Ishikawa (cell line): Measurements from ENCODE around the gene ARHGEF10L.

ENCODE experiments used
- CEBPB ChIP-seq: IDR thresholded peaks from 2 replicates; pipeline ENCODE4 v1.6.1; 2012
- CREB1 ChIP-seq: IDR thresholded peaks from 2 replicates; pipeline ENCODE4 v1.6.1; 2012; ENCODE audit warnings: low read depth
- EGR1 ChIP-seq: IDR thresholded peaks from 2 replicates; pipeline ENCODE4 v1.6.1; 2012
- EP300 ChIP-seq: IDR thresholded peaks from 2 replicates; pipeline ENCODE4 v1.6.1; 2012; ENCODE audit warnings: borderline replicate concordance
- FOXM1 ChIP-seq: IDR thresholded peaks from 2 replicates; pipeline ENCODE4 v1.6.1; 2012; ENCODE audit warnings: low read depth, borderline replicate concordance
- MAX ChIP-seq: IDR thresholded peaks from 2 replicates; pipeline ENCODE4 v1.6.1; 2012
- NFIC ChIP-seq: IDR thresholded peaks from 2 replicates; pipeline ENCODE4 v1.6.1; 2012
- RAD21 ChIP-seq: IDR thresholded peaks from 2 replicates; pipeline ENCODE4 v1.6.1; 2012; ENCODE audit warnings: low read depth
- TAF1 ChIP-seq: IDR thresholded peaks from 2 replicates; pipeline ENCODE4 v1.6.1; 2012; ENCODE audit warnings: low read depth, mild to moderate bottlenecking
- TCF12 ChIP-seq: IDR thresholded peaks from 2 replicates; pipeline ENCODE4 v1.6.1; 2012; ENCODE audit warnings: low read depth
- TEAD4 ChIP-seq: IDR thresholded peaks from 2 replicates; pipeline ENCODE4 v1.6.1; 2012
- USF1 ChIP-seq: IDR thresholded peaks from 2 replicates; pipeline ENCODE4 v1.6.1; 2012
- YY1 ChIP-seq: IDR thresholded peaks from 2 replicates; pipeline ENCODE4 v1.6.1; 2012; ENCODE audit warnings: low read depth
- ZBTB7A ChIP-seq: IDR thresholded peaks from 2 replicates; pipeline ENCODE4 v1.6.1; 2012; ENCODE audit warnings: low read depth
- TF ChIP-seq, protein P1 (sequence below): IDR thresholded peaks from 2 replicates; pipeline ENCODE4 v1.6.1; 2012; ENCODE audit warnings: low read depth, mild to moderate bottlenecking

Gene ARHGEF10L

DNA sequence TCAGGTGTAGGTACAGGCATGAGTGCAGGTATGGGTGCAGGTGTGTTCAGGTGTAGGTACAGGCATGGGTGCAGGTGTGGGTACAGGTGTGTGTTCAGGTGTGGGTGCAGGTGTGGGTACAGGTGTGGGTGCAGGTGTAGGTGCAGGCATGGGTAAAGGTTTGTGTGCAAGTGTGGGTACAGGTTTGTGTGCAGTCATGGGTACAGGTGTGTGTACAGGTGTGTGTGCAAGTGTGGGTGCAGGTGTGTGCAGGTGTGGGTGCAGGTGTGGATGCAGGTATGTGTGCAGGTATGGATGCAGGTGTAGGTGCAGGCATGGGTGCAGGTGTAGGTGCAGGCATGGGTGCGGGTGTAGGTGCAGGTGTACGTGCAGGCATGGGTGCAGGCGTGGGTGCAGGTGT lies 136.2 kb downstream of the ARHGEF10L start:
- TF ChIP-seq CEBPB (no peak), TAF1 (no peak), RAD21 (no peak), TCF12 (no peak), CREB1 (no peak), YY1 (no peak), FOXM1 (no peak), MAX (no peak), EGR1 (no peak), NFIC (no peak), EP300 (no peak), USF1 (no peak), TEAD4 (no peak)
- TF ChIP-seq, protein P1, sequence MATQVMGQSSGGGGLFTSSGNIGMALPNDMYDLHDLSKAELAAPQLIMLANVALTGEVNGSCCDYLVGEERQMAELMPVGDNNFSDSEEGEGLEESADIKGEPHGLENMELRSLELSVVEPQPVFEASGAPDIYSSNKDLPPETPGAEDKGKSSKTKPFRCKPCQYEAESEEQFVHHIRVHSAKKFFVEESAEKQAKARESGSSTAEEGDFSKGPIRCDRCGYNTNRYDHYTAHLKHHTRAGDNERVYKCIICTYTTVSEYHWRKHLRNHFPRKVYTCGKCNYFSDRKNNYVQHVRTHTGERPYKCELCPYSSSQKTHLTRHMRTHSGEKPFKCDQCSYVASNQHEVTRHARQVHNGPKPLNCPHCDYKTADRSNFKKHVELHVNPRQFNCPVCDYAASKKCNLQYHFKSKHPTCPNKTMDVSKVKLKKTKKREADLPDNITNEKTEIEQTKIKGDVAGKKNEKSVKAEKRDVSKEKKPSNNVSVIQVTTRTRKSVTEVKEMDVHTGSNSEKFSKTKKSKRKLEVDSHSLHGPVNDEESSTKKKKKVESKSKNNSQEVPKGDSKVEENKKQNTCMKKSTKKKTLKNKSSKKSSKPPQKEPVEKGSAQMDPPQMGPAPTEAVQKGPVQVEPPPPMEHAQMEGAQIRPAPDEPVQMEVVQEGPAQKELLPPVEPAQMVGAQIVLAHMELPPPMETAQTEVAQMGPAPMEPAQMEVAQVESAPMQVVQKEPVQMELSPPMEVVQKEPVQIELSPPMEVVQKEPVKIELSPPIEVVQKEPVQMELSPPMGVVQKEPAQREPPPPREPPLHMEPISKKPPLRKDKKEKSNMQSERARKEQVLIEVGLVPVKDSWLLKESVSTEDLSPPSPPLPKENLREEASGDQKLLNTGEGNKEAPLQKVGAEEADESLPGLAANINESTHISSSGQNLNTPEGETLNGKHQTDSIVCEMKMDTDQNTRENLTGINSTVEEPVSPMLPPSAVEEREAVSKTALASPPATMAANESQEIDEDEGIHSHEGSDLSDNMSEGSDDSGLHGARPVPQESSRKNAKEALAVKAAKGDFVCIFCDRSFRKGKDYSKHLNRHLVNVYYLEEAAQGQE = no peak

GRCh38 chr1:17676387-17677060 lies 137.0 kb downstream of the ARHGEF10L start:
- TF ChIP-seq TCF12 (no peak), TEAD4 (no peak), ZBTB7A (no peak), MAX (no peak), YY1 (no peak), USF1 (no peak), CREB1 (no peak), NFIC (no peak), FOXM1 (no peak), TAF1 (no peak), CEBPB (no peak), RAD21 (no peak), EP300 (no peak), EGR1 (no peak)
- TF ChIP-seq, protein P1 = no peak

DNA sequence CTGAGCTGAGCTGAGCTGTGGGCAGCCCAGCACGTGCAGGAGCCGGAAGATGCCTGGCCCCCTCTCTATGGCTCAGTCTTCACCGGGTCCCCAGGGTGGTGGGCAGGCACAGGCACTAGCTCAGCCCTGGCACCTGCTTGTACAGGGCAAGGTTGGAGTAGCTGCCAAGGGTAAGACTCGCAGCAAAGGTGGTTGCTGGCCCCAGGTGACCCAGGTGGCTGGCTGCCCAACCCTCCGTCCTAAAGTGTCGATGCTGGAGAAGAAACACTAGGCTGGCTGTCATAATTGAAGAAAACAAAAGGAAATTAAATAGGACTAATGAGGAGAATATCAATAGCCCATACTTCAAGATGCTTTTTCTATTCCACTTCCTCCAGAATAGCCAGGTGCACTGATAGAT lies 138.5 kb downstream of the ARHGEF10L start:
- TF ChIP-seq EGR1 (no peak), TAF1 (no peak), NFIC (no peak), USF1 (no peak), EP300 (no peak), RAD21 (no peak), MAX (no peak), CREB1 (no peak), ZBTB7A (no peak), TCF12 (no peak), FOXM1 (no peak), YY1 (no peak), CEBPB (no peak), TEAD4 (no peak)
- TF ChIP-seq, protein P1 = no peak

DNA sequence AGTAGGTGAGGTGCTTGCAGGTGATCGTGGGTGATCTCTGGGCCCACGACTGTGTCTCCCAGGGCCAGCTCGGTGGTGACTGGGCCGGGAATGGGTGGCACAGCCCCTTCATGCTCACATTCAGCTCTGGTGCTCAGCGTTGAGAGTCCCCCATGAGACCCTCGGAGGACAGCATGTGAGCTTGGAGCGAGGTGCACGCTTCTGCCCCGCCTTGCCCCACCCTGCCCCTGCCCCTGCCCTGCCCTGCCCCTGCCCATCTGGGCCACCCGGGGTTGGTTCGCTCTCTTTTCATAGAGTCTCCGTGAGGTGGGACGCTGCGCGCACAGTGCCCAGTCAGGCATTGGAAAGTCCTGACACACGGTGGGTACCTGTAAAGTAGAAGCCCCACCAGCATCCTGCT lies 140.4 kb downstream of the ARHGEF10L start:
- no peak for TF ChIP-seq TAF1
- TF ChIP-seq MAX = no peak
- no peak for TF ChIP-seq RAD21
- no peak for TF ChIP-seq NFIC
- no peak for TF ChIP-seq TEAD4
- TF ChIP-seq USF1 = no peak
- TF ChIP-seq YY1 = no peak
- TF ChIP-seq, protein P1 = no peak
- no peak for TF ChIP-seq CREB1
- TF ChIP-seq EP300 = no peak
- TF ChIP-seq EGR1 = no peak
- no peak for TF ChIP-seq TCF12
- no peak for TF ChIP-seq CEBPB
